Measurements from ENCODE around the gene SSH2.
A peak's percentile ranks its signal among the peaks of the same experiment; 100 is the strongest.

Gene SSH2

GRCh38 chr17:29616300-29617048 is 313.6 kb downstream of the SSH2 start:
- no peak overlapping the region for H3K4me3 ChIP-seq (ENCODE audit: low read depth, low read length)
- no peak overlapping the region for H3K27ac ChIP-seq (ENCODE audit: extremely low read depth, low read depth, low read length)
- CTCF ChIA-PET, result interaction anchor here (0.5 to 2.6 kb wide), 8 partner anchors 12 to 477 kb away, joined by 3 to 11 read pairs (median 3); no protein-coding TSS in a partner anchor
- H3K4me1 ChIP-seq (ENCODE audit: control insufficient read depth, insufficient read depth, low read length), result peaks cover 6% of the 10 kb centered on the region; the same call in 1 of the 2 replicates
- no peaks in the 10 kb centered on the region for H3K9me3 ChIP-seq (ENCODE audit: control insufficient read depth, insufficient read depth, low read depth, low read length)
- TF ChIP-seq ZNF449 (tag by site-specific recombination; IDR thresholded peaks at IDR 0.05) (0 out of 2 replicates have a peak, but pooled peaks have one; percentile 1), KLF1 (tag by site-specific recombination; IDR thresholded peaks at IDR 0.05) (no peak), TSHZ1 (tag by site-specific recombination; IDR thresholded peaks at IDR 0.05; ENCODE audit: borderline replicate concordance) (no peak), ZBTB11 (tag by site-specific recombination; conservative IDR thresholded peaks at IDR 0.05; ENCODE audit: low read depth) (no peak), ZNF114 (tag by site-specific recombination; IDR thresholded peaks at IDR 0.05) (no peak)
- H3K36me3 ChIP-seq (ENCODE audit: control insufficient read depth in 2 of 2, insufficient read depth in 1 of 2, low read length in 2 of 2), result peaks cover 0 to 29% of the 10 kb centered on the region in 2 experiments; a peak in 1 of 3 replicates
- POLR2A ChIA-PET, result interaction anchor here (0.7 kb wide), 1 partner anchor 12 kb away, joined by 3 read pairs; no protein-coding TSS in a partner anchor

- H3K36me3 ChIP-seq (ENCODE audit: control insufficient read depth in 2 of 2, insufficient read depth in 1 of 2, low read length in 2 of 2), result peaks cover 0 to 36% of the 10 kb centered on the region in 2 experiments; a peak in 1 of 3 replicates
- ChIA-PET POLR2A (interaction anchor here (0.8 kb wide), 1 partner anchor 41 kb away, joined by 3 read pairs; no protein-coding TSS in a partner anchor), CTCF (interaction anchor here (0.6 to 1.5 kb wide), 4 partner anchors 9 to 150 kb away, joined by 3 to 5 read pairs (median 4); no protein-coding TSS in a partner anchor)
- H3K4me3 ChIP-seq (ENCODE audit: low read depth, low read length), result no peak overlapping the region
- no peaks in the 10 kb centered on the region for H3K9me3 ChIP-seq (ENCODE audit: control insufficient read depth, insufficient read depth, low read depth, low read length)
- peaks cover 4% of the 10 kb centered on the region; the same call in 1 of the 2 replicates for H3K4me1 ChIP-seq (ENCODE audit: control insufficient read depth, insufficient read depth, low read length)
- no peak overlapping the region for H3K27ac ChIP-seq (ENCODE audit: extremely low read depth, low read depth, low read length)
- TF ChIP-seq ZNF324 (tag by site-specific recombination; IDR thresholded peaks at IDR 0.05), result no peak
- TF ChIP-seq PRDM10 (tag by site-specific recombination; IDR thresholded peaks at IDR 0.05), result no peak
- TF ChIP-seq PRDM6 (tag by site-specific recombination; IDR thresholded peaks at IDR 0.05), result no peak
- TF ChIP-seq ZNF121 (tag by site-specific recombination; IDR thresholded peaks at IDR 0.05), result no peak
- TF ChIP-seq ZNF132 (tag by site-specific recombination; IDR thresholded peaks at IDR 0.05; ENCODE audit: borderline replicate concordance), result no peak
- no peak for TF ChIP-seq FEZF1 (tag by site-specific recombination; IDR thresholded peaks at IDR 0.05)
- no peak for TF ChIP-seq REPIN1 (tag by site-specific recombination; IDR thresholded peaks at IDR 0.05; ENCODE audit: low read depth)
- TF ChIP-seq ZNF449 (tag by site-specific recombination; IDR thresholded peaks at IDR 0.05), result 0 out of 2 replicates have a peak, but pooled peaks have one; percentile 17
- TF ChIP-seq SCRT1 (tag by site-specific recombination; IDR thresholded peaks at IDR 0.05; ENCODE audit: borderline replicate concordance), result no peak
- no peak for TF ChIP-seq ZFP37 (tag by site-specific recombination; IDR thresholded peaks at IDR 0.05)
These were observed 314.3 kb downstream of the SSH2 start for GRCh38 chr17:29615492-29616299.

All from HEK293 (cell line).